ENCODE measurements around the gene ZMYND19.
"Not testable (repeated sequence)": the region's sequence is repeated elsewhere in the genome, so short reads cannot be mapped to it uniquely, and the experiment has no call there.

The ZMYND19 gene

GRCh38 chr9:137590469-137591383 lies at the start of gene ZMYND19:
TSS of gene ZMYND19 (minus strand) at chr9:137590512. CDS start at chr9:137590263, 249 bp downstream.
- peak; percentile 80 to 81 for DNase-seq (ENCODE audit: low read depth in 2 of 2)

DNA sequence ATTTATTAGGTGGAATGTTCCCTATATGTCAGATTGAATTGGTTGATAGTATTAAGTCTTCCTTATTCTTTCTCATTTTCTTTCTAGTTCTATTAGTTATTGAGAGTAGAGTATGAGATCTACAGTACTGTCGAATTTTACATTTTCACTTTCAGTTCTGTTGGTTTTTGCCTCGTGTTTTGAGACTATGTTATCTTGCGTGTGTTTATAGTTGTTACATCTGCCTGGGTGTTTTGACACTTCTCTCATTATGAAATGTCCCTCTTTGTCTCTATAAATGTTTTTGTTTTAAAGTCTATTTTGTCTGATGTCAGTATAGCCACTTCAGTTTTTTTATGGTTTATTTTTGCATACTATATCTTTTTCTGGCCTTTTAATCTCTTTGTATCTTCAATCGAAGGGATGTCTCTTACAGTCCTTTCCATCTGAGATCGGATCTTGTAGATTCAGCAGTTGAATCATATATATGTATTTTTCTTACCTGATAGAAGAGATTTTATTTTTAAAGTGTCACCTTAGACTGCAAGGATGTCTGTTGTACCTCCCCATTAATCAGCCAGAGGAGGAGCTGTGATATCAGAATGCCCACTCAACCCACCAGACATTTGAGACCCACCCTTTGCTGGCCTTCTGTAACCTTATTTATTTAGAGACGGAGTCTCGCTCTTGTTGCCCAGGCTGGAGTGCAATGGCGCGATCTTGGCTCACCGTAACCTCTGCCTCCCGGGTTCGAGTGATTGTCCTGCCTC lies 49.2 kb upstream of the ZMYND19 start:
- DNase-seq (ENCODE audit: low read depth in 2 of 2): no peak

GRCh38 chr9:137638680-137639079 lies 48.4 kb upstream of the ZMYND19 start:
- DNase-seq (ENCODE audit: low read depth in 2 of 2): no peak

- DNase-seq (ENCODE audit: low read depth in 2 of 2): no peak
These were observed 43.7 kb upstream of the ZMYND19 start for GRCh38 chr9:137634016-137634415.

- no peak for DNase-seq (ENCODE audit: low read depth in 2 of 2)
These were observed 42.2 kb upstream of the ZMYND19 start for GRCh38 chr9:137632230-137633161.

DNA sequence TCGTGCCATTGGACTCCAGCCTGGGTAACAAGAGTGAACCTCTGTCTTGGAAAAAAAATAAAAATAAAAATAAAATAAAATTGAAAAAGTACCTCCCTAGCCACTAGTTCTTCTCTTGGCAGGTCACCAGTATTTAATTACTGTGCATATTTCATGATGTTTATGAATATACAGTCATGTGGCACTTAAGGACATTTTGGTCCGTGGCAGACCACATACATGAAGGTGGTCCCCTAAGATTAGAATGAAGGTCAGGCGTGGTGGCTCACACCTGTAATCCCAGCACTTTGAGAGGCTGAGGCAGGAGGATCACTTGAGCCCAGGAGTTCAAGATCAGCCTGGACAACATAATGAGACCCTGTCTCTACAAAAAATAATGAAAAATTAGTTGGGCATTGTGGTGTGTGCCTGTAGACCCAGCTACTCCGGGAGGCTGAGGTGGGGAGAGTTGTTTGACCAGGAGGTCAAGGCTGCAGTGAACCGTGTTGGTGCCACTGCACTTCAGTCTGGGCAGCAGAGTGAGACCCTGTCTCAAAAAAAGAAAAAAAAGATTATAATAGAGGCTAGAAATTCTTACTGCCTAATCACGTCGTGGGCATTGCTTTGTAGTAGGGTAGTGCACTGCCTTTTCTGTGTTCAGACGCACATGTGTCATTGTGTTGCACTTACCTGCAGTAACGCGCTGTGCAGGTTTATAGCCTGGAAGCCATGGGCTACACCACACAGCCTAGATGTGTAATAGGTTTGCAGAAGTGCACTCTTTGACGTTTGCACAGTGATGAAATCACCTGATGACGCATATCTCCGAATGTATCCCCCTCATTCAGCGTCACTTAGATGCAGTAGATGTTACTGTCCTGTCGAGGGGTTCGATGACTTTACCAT lies 41.3 kb upstream of the ZMYND19 start:
- no peak for DNase-seq (ENCODE audit: low read depth in 2 of 2)

DNA sequence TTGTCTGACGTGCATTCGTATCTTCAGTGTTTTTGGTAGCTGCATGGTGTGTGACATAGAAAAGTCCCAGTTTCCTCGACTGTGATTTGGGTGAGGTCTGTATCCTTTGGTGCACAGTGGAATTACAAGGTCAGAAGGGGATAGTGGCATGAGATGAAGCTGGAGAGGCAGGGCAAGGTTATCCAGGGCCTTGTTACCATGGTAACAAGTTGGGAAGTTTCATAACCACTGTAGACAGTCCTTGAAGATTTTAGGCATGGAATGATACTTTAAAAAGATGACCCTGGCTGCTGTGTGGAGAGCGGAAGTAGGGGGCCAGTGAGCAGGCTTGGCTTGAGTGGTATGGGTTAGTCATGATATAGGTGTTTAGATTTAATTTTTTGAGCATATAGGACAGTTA lies 40.4 kb upstream of the ZMYND19 start:
- no peak for DNase-seq (ENCODE audit: low read depth in 2 of 2)

- DNase-seq (ENCODE audit: low read depth in 2 of 2): no peak
These were observed 39.8 kb upstream of the ZMYND19 start for GRCh38 chr9:137630126-137630525.

DNA sequence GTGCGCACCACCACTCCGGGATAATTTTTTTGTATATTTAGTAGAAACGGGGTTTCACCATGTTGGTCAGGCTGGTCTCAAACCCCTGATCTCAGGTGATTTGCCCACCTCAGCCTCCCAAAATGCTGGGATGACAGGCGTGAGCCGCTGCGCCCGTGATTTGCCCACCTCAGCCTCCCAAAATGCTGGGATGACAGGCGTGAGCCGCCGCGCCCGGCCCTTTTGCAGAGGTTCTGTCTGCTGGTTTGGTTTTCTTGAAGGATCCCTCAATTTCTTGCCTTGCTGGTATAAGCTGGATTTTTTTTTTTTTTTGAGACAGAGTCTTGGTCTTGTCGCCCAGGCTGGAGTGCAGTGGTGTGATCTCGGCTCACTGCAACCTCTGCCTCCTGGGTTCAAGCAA lies 37.1 kb upstream of the ZMYND19 start:
- DNase-seq (ENCODE audit: low read depth in 2 of 2): not testable (repeated sequence)

GRCh38 chr9:137626464-137626863 lies 36.2 kb upstream of the ZMYND19 start:
- no peak for DNase-seq (ENCODE audit: low read depth in 2 of 2)

DNA sequence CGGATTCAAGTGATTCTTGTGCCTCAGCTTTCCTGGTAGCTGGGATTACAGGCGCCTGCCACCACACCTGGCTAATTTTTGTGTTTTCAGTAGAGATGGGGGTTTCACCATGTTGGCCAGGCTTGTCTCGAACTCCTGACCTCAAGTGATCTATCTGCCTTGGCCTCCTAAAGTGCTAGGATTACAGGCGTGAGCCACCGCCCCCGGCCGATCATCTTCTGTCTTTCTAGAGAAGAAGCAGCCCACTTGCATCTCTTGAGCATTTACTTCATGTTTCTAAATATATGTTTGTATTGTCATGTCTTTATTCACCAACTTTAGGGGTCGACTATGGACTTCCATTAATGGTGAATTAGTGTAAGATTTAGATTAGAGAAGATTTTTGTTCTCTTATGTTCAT lies 31.9 kb upstream of the ZMYND19 start:
- DNase-seq (ENCODE audit: low read depth in 2 of 2): not testable (repeated sequence)

DNA sequence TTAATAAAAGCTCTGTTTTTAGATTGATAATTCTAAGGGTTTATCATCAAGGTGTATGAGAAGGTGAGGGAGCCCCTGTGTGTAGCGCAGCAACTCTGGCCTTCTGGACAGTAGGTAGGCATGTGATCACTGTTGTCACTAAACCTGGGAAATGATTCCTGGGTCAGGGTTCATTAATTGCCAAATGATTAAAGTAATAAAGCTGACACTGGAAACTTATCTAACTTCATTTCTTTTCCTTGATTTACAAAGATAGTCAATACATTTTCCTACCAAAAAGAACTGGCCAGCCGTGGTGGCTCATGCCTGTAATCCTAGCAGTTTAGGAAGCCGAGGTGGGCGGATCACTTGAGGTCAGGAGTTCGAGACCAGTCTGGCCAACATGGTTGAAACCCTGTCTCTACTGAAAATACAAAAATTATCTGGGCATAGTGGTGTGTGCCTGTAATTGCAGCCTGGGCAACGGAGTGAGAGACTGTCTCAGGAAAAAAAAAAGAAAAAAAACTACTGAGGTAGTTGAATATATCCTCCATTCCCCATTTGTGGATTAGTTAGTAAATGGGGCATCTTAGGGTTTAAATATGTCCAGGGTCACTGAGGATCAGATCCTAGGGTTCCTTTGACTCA lies 30.9 kb upstream of the ZMYND19 start:
- DNase-seq (ENCODE audit: low read depth in 2 of 2): no peak

GRCh38 chr9:137620581-137620980 lies 30.3 kb upstream of the ZMYND19 start:
- DNase-seq (ENCODE audit: low read depth in 2 of 2): no peak

GRCh38 chr9:137620048-137620405 lies 29.7 kb upstream of the ZMYND19 start:
- DNase-seq (ENCODE audit: low read depth in 2 of 2): no peak

GRCh38 chr9:137619240-137620047 lies 29.1 kb upstream of the ZMYND19 start:
- DNase-seq (ENCODE audit: low read depth in 2 of 2): no peak

DNA sequence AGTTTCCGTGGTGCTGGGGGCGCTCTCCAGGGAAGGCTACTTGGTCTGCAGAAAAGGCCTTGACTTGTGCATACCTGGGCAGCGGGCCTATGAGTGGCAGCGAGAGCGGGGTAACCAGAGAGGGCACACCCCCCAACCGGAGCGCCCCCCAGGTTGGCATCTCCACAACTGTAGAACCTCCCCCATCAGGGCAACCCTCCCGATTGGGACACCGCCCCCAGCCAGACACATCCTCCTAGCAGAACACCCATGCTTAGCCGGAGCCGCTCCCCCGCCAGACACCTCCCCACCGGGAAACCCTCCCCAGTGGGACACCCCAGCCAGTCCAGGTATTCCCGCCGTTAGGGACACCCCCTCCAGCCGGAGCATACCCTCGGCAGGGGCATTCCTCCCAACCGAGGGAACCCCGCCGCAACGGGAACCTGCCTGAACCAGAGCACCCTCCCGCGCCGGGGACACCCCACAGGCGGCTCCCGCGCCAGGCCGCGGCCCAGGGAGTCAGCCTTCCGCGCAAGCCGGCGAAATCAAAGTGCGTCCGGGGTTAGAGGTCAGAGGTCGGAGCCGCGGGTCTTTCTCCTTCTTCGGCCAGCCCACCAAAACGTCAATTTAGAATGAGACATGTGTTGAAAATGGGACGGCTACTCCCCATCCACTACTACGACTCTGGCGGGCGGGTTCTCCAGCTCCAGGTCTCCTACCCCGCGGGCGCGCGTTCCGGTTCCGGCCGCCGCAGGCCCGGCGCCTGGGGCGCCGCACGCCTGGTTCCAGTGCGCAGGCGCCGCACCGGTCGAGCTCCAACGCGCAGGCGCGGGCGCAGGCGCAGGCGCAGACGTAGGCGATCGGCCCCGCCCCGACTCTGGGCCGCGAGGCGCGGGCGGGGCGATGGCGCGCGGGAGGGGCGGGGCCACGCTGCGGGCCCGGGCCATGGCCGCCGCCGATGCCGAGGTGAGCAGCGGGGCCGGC lies 28.1 kb upstream of the ZMYND19 start, which contains the start of gene EHMT1:
Gene EHMT1, plus strand, starts transcription at position 901 of the 963 bp plus-strand sequence. Its CDS starts 24 bp downstream, at position 925.
- peak; percentile 78 to 81 for DNase-seq (ENCODE audit: low read depth in 2 of 2)

DNA sequence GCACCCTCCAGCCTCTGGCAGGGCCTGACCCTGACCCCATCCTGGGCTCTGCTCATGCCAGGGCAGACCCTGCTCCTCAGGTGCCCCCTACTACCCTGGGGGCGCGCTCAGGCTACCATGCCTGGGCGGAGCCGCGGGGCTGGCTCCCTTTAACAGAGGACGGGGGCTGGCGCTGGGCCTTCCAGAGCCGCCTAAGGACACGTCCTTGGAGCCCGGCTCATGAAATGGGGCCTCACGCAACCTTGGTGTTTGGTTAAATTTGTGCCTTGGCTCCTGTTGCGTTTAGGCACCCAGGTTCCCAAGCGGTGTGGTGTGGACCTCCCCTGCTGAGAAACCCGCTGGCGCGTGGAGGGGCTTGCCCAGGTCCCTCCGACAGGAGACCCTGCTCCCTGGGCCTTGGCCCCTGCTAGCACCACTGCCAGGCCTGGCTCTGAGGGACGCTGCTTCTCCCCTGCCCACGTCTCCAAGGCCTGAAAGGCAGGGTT lies 25.1 kb upstream of the ZMYND19 start:
- DNase-seq (ENCODE audit: low read depth in 2 of 2): no peak

Data from stimulated activated CD4-positive, alpha-beta T cell treated with anti-CD3 and anti-CD28 coated beads, Interleukin-12 subunit alpha, Interleukin-12 subunit beta, amount 100 ng/mL, for 24 hours (primary cell).